Stimulated activated CD4-positive, alpha-beta T cell treated with anti-CD3 and anti-CD28 coated beads, TNF-alpha, amount 100 ng/mL, for 48 hours (primary cell): ENCODE measurements around the gene KRT82.

ENCODE experiments used
- DNase-seq, 3 donors: peaks; one replicate each; pipeline ENCODE4 v3.0.0-alpha.2; 2020; ENCODE audit warnings: low read depth in 3 of 3

KRT82 gene

DNA sequence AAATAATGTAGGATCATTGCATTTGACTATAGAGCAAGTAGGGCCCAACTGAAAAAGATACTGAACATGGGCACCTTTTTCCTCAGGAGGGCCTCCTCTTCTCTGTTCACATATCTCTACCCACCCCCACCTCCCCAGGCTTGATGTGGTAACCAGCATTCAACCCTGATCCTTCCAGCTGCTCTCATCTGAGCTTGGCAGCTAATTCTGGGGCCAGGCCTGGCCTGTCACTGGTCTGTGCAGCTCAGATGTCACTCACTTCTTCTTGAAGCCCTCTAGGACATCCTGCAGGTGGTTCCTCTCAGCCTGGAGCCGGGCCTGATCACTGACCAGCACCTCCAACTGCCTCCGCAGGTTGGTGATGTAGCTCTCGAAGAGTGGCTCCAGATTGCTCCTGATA lies 22.8 kb downstream of the KRT82 start:
- no peak for DNase-seq

DNA sequence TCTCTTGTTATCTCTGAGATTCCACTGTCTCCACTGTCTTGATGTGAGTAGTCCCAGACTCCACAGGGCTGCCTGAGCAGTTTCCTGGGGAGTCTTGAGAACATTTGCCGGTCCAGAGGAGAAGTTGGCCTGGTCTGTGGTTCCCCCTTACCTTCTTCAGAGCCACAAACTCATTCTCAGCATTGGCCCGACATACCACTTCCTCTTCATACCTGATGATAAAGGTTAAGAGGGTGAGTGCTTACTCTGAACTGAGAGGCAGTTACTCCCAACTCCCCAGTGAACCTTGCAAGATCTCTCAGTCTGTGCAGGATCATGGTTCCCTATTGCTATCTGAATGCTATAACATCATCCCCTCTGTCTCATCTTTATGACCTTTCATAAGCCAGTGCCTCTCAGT lies 23.3 kb downstream of the KRT82 start:
- no peak for DNase-seq

DNA sequence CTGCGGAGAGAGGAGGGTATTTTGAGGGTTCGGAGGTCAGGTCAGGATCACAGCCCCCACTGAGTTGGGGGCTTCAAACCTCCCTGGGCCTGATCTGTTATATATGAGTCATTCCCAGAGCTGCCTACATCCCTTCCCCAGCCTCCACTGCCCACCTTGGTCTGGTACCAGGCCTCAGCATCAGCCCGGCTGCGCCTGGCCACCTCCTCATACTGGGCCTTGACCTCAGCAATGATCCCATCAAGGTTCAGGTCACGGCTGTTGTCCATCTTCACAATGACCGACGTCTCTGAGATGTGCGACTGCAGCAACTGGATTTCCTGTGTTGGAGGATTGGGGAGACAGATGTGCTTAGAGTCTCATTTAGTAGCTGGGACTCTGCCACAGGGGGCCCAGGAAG lies 24.9 kb downstream of the KRT82 start:
- DNase-seq: no peak

DNA sequence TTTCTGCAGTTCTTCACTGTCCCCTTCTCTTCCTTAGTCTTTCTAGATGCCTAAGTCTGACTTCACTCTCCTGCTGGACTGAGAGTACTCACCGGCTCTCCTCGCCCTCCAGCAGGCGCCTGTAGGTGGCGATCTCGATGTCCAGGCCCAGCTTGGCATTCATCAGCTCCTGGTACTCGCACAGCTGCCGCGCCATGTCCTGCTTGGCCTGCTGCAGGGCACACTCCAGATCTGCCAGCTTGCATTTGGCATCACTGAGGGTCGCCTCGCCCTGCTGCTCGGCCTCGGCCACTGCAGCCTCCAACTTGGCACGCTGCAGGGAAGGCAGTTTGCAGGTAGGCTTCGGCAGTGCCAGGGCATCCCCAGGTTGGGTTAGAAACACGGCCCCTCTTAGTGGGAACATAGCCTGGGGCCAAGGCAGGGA lies 25.9 kb downstream of the KRT82 start:
- DNase-seq: peak in 1 of 3 donors; percentile 5

DNA sequence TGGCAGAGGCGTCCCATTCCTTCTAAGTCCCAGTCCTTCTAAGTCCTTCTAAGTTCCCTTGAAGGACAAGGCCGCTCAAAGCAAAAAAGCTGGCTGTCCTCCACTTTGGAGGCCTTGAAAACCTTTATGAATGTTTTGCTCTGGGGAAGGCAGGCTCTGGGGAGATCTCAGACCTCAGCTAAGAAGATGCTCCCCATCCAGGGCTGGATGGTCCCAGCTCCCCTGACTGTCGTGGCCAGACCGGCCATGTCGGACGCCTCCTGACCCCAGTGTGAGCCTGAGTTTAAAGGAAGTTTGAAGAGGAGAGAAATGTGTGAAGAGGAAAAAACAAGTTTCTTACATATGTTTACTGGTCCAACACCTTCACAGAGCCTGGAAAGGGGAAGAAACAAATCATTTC lies 26.6 kb downstream of the KRT82 start:
- DNase-seq: no peak

DNA sequence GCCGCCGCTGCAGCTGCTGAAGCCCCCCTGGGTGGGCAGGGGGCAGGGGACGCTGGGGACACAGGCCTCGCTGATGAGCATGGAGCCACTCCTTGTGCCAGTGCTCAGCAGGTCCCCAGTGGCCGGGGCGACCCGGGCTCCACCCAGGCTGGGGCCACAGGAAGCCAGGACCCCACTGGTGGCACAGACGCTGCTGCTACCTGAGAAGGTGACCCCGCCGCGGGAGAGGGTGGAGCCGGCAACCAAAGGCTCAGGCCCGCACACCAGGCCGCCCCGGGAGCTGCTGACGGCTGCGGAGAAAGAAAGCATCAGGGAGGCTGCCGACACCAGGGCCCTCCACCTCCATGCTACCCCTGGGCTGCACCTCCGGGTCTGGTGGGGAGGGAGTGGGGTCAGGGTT lies 28.0 kb downstream of the KRT82 start:
- no peak for DNase-seq

DNA sequence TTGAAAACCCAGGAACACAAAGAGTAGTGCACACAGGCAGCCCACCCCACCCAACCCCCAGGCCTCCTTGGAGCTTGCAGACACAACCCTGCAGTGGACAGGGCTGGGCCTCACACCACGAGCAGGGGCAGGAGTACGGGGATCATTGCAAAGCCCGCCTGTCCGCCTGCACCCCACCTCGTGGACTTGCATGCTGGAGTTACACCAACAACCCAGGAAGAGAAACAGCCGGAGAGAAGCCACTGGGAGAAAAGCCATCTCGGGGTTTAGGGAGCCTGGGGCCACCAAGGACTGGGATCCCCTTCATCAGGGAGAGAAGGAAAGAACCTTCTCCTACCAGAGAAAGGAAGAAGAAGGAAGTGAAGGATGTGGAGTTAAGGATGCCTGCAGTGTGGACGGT lies 28.9 kb downstream of the KRT82 start:
- DNase-seq: no peak

DNA sequence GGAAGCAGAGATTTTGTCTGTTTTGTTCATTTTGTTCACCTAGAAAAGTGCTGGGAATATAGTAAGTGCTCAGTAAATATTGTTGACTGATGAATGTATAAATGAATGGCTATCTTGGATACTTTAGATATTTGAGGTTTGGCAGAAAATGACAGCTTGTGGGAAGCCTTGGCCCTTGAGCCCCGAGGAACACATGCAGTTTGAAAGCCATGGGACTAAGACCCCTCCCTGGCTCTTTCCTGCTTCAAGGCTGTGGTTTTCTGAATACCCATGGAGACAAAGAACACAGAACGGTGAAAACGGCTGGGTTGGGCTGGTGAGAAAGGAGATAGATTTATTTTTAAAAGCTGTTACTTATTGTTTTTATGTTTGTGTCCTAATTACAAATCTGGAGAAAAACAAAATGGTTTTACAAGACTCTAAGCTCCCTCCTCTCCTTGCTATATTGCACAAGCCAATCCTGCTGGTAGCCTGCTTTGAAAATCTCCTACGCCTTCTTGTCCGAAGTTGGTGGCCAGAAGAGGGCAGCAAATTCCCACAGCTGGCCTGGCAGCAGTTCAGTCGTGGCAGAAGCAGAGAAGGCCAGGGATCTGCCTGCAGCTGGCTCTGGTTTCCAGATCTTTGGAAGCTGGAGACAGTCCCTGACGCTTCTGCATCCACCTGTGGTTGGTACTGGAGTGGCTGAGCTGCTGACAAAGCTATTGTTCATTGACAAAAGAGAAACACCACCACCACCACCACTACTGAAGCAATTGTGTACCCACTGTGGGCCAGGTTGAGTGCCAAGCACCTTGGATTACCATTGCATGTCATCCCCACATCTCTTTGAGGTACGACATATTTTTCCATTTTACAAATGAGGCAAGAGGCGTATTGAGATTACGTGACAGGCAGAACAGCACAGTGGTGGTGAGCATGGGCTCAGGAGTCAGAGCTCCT lies 33.6 kb downstream of the KRT82 start:
- DNase-seq: peak; percentile 20 to 26 (median 26)

DNA sequence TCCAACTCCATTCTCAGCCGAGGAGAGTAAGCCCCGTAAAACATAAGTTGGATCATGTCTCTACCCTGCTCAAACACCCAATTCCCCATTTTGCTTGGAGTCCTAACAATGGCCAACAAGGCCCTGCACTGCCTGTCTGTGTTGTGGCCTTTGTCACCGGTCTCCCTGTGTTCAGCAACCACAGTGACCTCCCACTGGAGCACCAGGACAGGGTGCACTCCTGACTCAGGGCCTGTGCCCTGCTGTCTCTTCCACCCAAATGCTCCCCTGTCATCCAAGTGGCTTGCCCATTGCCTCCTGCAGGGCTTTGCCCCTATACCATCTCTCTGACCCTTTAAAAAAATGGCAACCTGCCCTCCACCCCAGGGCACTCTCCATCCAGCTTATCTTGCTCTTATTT lies 34.4 kb downstream of the KRT82 start:
- no peak for DNase-seq

DNA sequence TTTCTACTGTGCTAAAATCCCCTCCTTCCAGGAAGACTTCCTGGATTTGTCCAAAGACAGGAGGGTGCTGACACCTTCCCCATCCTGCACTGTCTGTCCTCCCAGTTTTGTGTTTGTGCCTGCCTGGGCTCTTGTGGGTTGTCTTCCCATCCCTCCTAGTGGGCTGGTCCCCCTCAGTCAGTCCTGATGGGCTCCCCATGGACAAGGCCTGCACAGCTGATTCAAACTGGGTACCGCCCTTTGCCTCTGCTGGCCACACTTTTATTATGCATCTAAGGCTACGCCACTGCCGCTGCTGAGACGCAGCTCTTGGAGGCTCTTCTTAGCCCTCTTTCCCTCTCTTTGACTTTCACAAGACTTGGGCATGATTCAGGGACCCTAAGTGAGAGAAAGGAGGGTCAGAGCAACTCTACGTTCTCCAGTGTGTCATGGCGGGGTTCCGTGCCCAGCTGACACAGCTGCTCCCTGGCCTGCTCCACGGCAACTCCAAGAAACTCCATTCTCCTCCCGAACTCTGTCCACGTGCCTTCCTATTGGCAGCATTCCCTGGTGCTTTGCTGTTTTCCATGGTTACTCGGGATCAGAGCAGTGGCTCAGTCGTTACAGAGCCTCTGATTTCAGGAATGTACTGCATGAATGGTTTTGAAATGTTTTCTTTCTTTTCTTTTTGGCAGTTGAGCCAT lies 35.1 kb downstream of the KRT82 start:
- DNase-seq: no peak

DNA sequence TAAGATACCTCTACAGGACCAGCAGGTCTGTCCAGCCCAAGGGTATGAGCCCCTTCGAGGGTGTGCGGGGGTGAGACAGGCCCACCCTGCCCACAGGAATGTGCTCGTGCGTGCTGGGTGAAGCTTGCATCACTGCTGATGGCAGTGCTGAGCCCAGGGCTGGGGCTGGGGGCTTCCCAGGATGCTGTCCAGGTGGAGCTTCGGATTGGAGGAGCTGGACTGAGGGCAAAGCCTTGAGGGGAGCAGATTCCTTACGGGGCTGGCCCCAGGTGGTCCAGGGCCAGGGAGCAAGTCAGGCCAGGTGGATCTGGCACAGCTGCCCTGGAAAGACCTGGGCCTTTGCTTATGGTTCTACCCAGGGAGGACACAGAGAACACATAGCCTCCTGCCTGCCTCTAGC lies 36.3 kb downstream of the KRT82 start:
- DNase-seq: no peak

DNA sequence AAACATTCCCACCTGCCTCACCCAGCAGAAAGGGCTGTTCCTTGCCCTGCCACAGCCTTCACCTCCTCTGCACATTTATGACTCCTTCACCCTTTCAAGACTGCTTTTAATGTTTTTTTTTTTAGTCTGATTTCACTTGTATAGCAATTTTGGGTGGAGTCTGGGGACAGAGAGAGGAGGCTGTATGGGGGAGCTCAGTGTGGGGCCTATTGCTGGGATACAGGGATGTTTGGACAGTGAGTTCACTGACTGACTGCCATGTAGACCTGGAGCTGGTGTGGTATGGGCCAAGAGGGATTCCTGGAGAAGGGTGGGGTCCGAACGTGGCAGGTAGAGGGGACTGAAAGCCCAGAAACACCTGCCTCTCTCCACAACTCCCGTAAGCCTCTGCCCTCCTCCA lies 36.9 kb downstream of the KRT82 start:
- DNase-seq: no peak

DNA sequence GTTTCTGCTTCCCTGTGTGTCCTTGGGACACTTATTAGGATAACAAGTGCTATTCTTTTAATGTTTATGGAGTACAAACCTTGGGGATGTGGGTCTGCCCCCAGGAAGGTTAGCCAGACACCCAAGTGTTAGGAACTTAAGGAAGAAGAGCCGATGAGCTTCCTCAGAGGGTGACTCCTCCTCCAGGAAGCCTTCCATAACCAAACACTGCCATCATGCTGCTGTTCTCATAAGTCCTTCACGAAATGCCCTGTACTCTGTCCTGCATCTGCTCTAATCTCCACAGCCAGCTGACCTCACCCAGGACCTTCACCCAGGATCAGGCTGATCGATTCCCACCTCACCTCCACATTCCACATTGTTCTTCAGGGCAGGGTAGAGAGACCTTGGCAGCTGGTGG lies 37.6 kb downstream of the KRT82 start:
- DNase-seq: no peak

DNA sequence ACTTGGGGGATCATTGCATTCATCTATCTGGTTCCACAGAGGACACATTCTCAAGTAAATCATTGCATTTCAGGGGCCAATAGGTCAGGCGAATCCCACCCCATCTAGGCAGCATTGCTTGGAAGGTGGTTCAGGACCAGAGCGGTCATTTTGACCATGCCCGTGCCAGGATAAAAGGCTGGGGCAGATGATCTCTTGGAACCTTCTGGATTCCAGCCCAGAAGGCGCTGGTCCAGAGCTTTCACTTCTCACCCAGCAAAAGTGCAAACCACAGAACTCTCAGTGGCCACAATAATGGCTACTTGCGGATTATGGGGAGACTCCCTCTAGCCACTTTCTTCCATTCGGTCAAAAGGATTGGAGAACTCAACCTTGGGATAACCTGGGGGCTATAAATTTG lies 38.3 kb downstream of the KRT82 start:
- DNase-seq: no peak

DNA sequence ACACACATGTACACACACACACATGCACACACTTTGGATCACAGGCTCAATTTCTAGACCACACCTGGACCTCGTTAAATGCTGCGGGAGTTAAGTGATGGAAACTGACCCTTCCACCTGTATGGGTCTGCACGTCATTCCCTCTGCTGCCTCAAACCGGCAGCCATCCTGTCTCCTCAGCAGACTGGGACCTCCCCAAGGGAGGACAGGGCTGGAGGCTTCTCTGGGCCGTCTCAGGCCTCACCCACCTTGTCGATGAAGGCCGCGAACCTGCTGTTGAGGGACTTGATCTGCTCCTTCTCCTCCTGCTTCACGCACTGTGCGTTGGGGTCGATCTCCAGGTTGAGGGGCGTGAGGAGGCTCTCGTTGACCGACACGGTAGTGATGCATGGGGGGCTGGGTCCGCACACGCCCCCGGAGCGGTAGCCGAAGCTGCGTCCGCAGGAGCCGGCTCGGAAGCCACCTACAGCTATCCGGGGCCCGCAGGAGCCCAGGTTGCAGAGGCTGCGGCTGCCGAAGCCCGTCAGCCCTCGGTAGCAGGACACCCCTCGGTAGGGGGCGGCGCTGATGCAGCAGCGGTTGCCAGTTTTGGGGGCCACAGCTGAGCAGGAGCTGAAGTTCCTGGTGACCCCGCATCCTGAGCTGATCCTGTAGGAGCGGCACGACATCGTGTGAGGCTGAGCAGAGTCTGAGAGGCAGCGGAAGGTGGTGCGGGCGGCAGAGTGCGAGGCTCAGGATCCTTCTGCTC lies 39.2 kb downstream of the KRT82 start, which contains the start of gene KRT85:
Gene KRT85 (minus strand): TSS at position 744 of the 748 bp plus-strand sequence. CDS start 76 bp downstream, at position 668.
- no peak for DNase-seq

DNA sequence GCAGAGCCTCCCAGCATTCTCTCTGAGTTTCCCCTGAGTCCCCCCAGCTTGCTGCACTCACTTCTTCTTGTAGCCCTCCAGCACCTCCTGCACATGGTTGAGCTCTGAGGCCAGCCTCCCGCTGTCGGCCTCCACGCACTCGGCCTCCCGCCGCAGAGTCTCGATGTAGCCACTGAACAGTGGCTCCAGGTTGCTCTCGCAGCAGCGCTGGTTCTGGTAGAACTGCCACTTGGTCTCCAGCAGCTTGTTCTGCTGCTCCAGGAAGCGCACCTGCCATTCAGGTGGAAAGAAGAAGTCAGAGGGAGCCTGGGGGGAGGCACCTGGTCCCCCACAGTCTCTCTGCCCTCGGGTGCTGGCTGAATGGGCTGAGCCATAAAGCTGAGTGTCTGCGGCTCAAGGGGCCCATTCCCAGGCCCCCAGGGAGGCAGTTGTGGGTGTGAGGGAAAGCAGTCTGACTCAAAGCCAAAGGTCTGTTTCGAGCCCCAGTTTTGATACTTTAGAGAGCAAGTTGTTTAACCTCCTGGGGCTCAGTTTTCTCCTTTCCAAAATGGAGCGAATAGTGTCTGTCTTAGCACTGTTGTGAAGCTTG lies 41.1 kb downstream of the KRT82 start:
- DNase-seq: no peak

DNA sequence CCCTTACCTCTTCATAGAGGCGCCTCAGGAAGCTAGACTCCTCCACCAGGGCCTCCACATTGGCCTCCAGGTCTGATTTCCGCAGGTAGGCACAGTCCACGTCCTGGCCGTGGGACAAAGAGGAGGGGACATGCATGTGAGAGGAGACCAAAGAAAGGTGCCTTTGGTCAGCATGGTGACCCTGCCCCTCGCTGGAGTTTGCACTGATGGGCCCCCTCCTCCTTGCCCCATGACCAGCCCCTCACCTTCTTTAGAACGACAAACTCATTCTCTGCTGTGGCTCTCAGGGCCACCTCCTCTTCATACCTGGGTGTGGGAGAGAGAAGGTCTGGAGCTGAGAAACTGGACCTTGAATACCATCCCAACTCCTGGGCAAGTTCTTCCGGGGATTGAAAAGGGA lies 42.1 kb downstream of the KRT82 start:
- DNase-seq: no peak

DNA sequence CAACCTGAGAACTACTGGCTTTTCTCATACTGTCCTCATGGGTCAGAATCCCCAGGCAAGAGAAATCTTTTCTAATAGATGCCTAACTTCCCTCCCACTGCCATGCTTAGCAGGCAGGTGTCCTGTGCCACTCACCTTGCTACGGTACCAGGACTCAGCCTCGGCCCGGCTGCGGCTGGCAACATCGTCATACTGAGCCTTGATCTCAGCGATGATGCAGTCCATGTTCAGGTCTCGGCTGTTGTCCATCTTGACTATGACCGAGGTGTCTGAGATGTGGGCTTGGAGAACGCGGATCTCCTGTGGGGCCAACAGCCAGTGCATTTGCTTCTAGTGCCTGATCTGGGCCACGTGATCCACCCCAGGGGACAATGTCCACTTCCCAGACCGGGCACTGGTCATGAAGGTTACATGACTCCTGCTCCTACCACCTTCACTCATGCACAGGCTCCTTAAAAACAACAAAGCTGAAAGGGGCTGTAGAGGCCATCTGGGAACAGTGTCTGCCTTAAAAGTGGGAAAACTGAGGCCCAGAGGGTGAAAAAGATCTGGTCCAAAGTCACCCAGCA lies 42.9 kb downstream of the KRT82 start:
- no peak for DNase-seq

DNA sequence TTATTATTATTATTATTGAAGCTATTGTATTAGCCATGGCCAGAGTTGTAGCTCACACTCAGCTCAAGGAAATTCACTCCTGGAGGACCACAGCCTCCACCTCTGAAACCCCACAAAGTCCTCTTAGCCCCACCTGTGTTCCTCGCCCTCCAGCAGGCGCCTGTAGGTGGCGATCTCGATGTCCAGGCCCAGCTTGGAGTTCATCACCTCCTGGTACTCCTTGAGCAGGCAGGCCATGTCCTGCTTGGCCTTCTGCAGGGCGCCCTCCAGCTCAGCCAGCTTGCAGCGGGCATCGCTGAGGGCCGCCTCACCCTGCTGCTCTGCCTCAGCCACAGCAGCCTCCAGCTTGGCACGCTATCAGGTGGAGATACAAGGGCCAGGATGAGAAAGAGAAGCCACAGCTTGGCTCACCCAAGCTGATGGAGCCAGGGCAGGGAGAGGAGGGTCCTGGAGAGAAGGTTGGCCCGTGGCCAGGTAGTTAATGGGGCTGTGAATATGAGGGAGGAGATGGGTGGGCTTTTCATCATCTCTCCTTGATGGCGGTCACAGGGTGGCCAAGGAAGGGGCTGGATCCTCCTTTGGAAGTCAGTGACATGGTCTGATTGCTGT lies 43.9 kb downstream of the KRT82 start:
- DNase-seq: no peak

DNA sequence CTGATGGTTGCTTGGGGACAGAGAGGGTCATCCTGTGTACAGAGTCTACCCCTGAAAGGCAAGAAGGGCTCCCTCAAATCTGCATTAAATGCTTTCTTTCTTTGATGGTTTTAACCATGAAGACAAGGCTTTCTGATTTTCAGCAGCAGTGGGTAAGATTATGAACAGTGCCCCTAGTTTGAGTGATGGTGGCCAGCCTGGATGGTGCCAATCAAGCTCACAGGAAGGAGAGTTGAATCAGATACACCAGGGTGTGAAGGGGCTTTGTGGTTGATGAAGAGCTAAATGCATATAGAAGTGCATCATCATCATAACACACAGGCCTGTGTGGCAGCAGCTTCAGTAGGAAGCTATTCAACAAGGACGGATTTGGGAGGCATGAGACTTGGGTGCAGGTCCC lies 44.6 kb downstream of the KRT82 start:
- no peak for DNase-seq

DNA sequence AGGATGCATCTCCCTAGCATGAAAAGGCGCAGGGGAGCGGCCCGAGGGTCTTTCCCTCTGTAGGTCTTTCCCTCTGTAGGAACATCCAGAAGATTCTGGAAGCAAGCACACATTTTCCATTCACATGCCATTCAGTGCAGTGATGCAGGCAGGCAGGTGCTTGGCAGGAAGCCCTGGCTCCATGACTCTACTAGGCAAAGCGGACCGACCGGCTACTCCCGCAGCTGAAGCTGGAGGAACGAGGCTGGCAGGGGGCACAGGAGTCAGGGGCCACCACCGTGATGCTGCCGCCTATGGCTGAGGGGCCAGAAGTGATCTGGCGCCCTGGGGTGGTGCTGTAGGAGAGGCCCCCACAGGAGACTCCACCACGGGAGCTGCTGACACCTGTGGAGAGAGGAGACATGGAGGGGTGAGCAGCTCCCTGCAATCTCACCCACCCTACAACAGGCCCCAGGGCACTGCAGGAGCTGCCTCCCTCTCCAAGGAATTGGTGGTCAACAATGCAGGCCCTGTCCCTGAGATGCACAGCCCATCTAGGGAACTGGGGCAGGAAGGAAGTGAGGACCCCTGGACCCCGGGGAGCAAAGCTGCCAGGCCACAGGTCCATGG lies 45.4 kb downstream of the KRT82 start:
- DNase-seq: no peak
